ENCODE data around the gene FOXG1.

The FOXG1 gene

DNA sequence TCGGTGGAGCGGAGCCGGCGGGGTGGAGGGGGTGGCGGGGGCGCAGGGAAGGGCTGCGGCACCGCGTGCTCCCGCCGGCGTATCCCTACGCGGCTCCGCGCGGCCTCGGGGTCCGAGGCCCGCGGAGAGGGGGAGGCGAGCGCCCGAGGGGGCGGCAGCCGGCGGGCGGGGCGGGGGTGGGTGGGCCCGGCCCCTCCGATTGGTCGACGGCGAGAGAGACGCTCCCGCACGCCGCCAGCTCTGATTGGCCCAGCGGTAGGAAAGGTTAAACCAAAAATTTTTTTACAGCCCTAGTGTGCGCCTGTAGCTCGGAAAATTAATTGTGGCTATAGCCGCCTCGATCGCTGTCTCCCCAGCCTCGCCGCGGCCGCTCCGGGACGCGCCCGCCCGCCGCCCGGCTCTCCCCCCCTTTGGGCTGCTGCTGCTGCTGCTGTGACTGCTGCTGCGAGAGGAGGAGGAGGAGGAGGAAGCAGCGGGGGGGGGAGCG is at the start of gene FOXG1:
TSS of gene FOXG1 (plus strand) at position 319 of the 487 bp plus-strand sequence. CDS start 493 bp downstream, outside the sequence.
- DNase-seq (ENCODE audit: low spot score) (no peak), FAIRE-seq (no peak)

- DNase-seq (ENCODE audit: low spot score) (no peak), FAIRE-seq (no peak)
These were observed 47.5 kb upstream of the FOXG1 start for GRCh38 chr14:28719130-28719529.

- no peak for DNase-seq (ENCODE audit: low spot score)
- FAIRE-seq = no peak
These were observed 35.2 kb upstream of the FOXG1 start for GRCh38 chr14:28731358-28731757.

DNA sequence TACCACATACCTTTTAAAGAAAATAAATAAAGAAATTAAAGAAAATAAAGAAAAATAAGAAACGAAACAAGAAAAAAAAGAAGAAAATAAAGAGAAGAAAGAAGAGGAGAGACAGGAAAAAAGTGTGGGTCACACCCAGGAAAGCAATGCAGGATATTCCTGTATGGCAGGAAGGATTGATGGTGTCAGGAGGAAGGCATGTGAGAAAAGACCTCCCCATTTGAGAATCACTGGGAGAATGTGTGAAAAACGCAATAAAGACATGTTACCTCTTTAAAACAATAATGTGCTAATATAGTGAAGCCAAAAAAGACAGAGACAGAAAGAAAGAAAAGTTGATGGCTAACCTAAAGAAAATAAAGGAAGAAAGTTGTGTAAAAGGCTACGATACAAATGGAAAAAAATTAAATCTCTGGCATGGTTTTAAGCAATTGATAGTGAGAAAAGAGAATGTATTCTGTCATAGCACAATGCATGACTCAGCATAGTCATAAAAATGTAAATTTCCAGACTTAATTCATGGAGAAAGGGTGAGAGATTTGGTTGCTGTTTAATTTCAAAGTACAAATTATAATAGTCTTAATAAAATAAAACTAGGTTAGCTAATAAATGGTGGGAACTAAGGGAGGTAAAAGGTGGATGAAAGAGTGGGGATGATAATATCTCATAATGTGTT is 24.3 kb upstream of the FOXG1 start:
- FAIRE-seq (no peak), DNase-seq (ENCODE audit: low spot score) (no peak)

GRCh38 chr14:28744126-28744525 is 22.5 kb upstream of the FOXG1 start:
- FAIRE-seq = no peak
- DNase-seq (ENCODE audit: low spot score) = no peak

DNA sequence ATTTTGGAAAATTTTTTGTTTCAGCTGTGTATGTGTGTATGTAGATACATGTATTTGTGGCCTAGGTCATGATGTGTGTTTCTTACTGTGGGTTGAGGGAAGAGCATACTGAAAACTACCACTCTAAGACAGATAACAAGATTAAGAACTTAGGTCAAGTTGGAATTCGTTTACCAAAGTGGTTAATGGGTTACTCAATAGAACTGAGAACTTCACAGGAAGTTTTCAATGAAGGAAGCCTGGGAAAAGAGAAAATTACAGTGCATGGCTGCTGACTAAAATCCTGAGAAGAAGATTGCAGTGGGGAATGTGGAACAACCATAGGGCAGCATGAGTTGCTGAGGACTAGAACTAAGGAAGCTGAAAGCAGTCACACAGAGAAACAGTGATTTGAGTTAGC is 21.4 kb upstream of the FOXG1 start:
- FAIRE-seq (no peak), DNase-seq (ENCODE audit: low spot score) (no peak)

GRCh38 chr14:28746247-28746646 is 20.3 kb upstream of the FOXG1 start:
- no peak for DNase-seq (ENCODE audit: low spot score)
- no peak for FAIRE-seq

DNA sequence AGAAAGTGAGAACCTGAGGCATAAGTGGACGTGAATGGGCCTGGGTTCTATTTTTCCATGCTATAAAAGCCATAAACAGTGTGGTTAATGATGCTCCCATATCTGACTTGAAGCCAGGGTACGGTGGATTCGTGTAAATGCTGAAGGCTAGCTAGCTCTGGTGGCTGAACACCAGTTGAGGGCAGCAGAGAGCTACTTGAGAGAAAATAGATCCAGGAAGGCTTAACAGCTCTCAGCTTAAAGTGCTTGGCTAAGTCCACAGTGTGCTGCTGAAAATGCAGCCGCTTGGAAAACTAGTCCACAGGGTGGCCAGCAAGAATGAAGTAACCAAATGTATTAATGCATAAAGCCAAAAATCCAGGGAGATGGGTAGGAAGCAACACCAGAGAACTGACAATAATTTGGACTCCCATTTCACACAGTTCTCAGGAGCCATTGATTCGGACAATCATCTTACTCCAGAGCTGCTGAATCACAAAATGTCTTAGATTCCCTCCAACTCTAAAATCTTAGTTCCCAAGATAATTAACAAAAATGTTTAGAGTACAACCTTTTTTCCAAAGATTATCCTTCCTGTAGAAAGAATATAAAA is 15.0 kb upstream of the FOXG1 start:
- DNase-seq (ENCODE audit: low spot score) (peak; percentile 70), FAIRE-seq (no peak)

DNA sequence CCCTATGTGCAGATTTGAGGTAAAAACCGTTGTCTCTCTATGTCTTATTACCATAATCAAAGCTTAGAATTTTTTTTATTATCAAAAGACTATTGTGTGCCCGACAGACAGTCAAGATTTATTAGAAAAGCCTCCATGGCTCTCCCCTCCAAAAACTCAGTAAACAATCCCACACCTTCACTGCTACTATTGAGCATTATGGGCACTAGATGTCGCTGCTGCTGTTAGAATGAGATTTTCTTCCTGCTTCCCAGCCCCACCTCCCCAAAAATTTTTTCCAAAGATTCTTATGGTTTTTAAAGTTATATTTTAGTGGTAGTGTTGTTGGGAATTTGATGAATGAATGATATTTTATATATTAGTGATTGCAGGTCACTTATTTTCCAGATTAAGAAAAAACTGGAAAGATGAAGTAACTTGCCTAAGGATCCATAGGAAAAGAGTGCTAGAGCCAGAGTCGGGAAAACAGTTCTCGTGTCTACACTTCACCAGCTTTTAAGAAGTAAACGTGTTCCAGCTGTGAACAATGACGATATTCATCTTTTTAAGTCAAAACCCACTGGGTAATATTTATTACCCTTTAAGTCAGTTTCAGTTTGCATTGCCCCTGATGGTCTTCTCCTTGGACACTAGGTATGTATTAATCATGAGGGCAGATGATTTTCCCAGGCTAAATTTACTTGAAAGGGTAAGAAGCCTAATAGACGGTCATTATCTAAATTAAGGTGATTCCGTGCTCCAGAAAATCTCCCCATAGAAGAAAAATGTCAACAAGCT is 12.2 kb upstream of the FOXG1 start:
- peak; percentile 61 for DNase-seq (ENCODE audit: low spot score)
- peak; percentile 40 for FAIRE-seq

- DNase-seq (ENCODE audit: low spot score) (no peak), FAIRE-seq (no peak)
These were observed 11.3 kb upstream of the FOXG1 start for GRCh38 chr14:28755198-28755815.

DNA sequence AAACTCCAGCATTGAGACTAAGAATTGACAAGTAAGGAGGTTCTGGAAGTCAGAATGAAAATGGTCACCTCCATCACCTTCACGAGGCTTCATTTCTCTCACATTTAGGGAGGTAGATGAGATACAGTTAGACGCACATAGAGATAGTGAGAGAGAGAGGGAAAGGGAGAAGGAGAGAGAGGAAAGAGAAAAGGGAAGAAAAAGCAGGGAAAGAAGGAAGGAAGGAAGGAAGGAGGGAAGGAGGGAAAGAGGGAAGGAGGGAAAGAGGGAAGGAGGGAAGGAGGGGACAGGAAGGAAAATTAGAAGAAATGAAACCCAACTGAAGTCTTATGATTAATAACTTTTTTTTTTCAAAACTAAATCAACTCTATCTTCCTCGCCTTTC is 10.7 kb upstream of the FOXG1 start:
- FAIRE-seq (no peak), DNase-seq (ENCODE audit: low spot score) (no peak)

DNA sequence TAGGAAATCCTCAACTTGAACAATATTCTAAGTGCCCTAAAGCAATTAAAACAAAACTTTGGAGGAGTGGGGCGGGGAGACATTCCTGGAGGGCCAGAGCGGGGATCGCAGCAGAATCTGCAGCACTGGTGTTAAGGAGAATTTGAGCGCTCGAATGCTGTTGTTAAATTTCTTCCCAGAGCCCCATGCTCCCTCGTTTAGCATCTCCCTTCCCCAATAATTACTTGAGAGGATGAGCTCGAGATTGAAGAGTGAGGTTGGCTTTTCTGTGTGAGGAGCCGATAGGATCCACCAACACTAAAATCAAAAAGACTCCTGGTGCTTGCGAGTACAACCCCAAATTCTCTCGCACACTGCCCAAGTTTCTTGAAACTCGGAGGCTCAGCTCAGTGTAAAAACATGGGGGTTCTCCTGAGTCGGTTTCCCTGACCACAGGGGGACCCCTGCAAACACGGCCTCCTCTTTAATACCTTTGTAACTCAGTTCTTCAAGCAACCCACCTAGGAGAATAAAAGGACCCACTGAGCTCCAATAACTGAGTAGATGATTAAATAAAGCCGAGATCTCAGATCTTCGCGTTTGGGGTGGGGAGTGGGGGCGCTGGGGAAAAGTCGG is 10.2 kb upstream of the FOXG1 start:
- DNase-seq (ENCODE audit: low spot score) (no peak), FAIRE-seq (no peak)

GRCh38 chr14:28756884-28757570 is 9.6 kb upstream of the FOXG1 start:
- DNase-seq (ENCODE audit: low spot score) (peak; percentile 53), FAIRE-seq (no peak)

DNA sequence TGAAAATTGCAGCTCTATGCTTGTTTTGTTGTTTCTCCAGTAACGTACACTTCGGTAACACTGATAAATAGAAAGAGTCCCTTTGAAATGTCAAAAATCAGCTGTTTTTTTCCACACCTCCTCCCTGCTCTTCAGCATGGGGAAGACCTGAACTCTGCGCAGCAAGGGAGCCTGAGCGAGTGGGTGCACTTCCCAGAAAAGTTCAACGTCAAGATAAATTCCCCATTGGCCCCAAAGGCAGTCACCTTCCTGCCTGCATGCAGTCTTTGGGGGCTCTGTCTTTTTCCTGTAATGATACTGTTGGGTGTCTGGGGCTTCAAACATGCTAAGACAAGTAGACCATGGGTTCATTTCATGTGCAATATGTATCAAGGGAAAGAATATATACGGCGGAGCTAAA is 8.8 kb upstream of the FOXG1 start:
- DNase-seq (ENCODE audit: low spot score) = no peak
- no peak for FAIRE-seq

DNA sequence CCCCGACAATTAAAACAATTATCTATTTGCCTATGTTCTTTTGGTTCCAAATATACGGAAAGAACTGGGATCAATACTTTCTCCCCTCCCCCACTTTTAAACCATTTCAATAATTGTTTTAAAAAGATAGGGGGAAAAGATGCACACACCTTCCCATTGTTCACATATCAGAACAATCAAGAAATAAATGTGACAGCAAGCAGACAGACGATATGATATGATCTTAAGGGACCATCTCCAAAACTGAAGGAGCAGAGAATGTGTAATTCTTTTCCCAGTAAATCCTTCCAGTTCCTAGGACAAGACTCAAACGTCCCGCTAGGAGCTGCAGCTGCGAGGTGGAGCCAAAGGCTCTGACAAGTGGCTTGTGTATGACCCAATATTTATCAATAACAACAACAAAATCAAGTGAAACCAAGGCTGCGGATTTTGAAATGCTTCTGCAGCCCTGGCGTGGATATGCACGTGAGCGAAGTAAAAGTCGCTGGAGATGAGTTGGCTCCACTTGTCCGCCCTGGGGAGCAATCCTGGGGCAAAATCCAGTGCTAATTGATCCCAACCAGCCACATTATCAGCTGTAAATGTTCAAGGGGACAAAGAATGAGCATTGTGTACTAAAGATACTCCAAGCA is 8.2 kb upstream of the FOXG1 start:
- DNase-seq (ENCODE audit: low spot score) (no peak), FAIRE-seq (no peak)

DNA sequence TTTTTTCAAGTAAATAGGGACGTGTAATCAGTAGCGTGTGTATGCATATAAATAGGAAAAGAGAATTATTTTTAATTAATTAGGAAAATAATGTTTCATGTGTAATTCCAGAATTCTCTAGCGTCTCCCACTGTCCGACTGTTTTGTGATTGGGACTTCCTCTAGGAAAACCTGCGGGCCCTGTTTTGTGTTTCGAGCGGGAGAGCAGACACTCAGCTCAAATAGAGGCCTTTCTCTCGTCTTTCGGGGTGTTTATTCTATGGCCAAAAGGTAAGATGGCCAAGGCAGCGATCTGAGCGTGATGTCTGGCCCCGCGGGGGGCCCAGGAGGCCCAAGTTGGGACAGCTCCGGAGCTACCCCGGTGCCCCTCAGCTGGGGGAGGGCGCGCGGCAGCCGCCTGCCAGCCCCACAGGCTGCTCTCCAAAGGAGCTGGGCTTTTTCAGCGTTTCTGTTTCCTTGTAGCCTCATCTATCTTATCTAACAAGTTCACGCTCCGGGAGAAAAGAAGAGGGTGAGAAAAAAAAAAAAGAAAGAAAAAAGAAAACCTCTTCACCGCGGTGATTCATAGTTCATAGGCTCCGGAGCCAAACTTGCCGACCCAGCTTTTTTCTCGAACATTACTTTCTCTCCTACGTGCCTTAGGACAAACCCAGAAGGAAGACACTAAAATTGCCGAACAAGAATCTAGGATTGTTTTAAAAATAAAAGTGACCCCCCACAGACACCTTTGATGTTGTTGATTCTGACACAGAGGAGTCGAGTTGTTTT is 7.5 kb upstream of the FOXG1 start:
- FAIRE-seq = no peak
- DNase-seq (ENCODE audit: low spot score) = peak; percentile 19

GRCh38 chr14:28759653-28760313 is 6.8 kb upstream of the FOXG1 start:
- DNase-seq (ENCODE audit: low spot score) (no peak), FAIRE-seq (no peak)

DNA sequence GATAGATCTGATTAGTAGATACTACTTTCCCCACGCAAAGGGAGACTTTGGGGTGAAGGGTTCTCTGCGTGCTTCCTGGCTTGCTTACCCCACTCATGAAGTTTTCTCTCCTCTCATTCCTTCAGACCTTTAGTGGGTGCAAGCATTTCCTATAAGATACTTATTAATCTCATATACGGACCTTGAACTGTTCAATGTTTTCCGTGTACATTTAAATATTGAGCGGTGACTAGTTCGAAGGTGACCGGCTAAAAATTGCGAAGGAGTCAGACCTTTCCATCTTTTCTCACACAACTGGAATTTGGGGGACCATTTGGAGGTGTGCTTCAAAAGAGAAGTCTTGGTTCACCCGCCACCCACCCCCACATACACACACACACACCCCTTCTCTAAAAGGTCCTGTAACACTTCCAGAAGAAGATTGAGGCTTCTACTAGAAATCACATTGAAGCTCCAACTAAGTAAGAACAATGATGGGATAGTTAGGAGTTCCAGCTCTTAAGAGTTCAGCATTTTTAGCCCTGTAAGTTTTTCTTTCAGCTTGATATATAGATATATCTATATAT is 6.1 kb upstream of the FOXG1 start:
- DNase-seq (ENCODE audit: low spot score) = no peak
- no peak for FAIRE-seq

Data from urothelium cell line (cell line).